IPS DF 6.9 (cell line): ENCODE data around the gene MACF1.

Experiments
- DNase-seq: peaks from one replicate; pipeline ENCODE4 v3.0.0-alpha.2; 2013; ENCODE audit warnings: low read depth, low spot score
- H3K27ac ChIP-seq: one replicate; pipeline ENCODE4 v1.5.1; 2013; ENCODE audit warnings: low read length, control low read depth
- H3K27me3 ChIP-seq: 2 replicates; pipeline ENCODE4 v1.6.1; 2013; ENCODE audit warnings: mild to moderate bottlenecking, low read length; ENCODE audit not compliant: control insufficient read depth, insufficient read depth
- H3K36me3 ChIP-seq: 2 replicates; pipeline ENCODE4 v1.6.1; 2013; ENCODE audit warnings: low read length; ENCODE audit not compliant: control insufficient read depth, insufficient read depth
- H3K4me1 ChIP-seq: 2 replicates; pipeline ENCODE4 v1.6.1; 2013; ENCODE audit warnings: low read length; ENCODE audit not compliant: control insufficient read depth, insufficient read depth
- H3K4me3 ChIP-seq: 2 replicates; pipeline ENCODE4 v1.5.1; 2013; ENCODE audit warnings: mild to moderate bottlenecking, low read length
- H3K9me3 ChIP-seq: 2 replicates; pipeline ENCODE4 v1.6.1; 2013; ENCODE audit warnings: low read length, inconsistent platforms; ENCODE audit not compliant: control insufficient read depth, insufficient read depth
- WGBS: extraction: QIAGEN DNeasy Blood & Tissue Kit; methylation state at CpG from one replicate; pipeline ENCODE4 v1.1.7; 2013; ENCODE audit warnings: mixed read lengths, missing lambda C conversion rate; ENCODE audit not compliant: insufficient read length, insufficient coverage; 5-methylcytosine and 5-hydroxymethylcytosine counted together

Gene MACF1

GRCh38 chr1:39328586-39329121, 124.2 kb downstream of the MACF1 start:
- no CpG with 5 or more reads among the region's 4 CpGs for WGBS
- no peak for DNase-seq
- H3K27ac ChIP-seq, result no peak overlapping the region
- H3K4me1 ChIP-seq, result no peaks in the 10 kb centered on the region
- no peaks in the 10 kb centered on the region for H3K9me3 ChIP-seq
- no peak overlapping the region for H3K4me3 ChIP-seq
- H3K36me3 ChIP-seq, result peaks cover 11% of the 10 kb centered on the region; the same call in 1 of the 2 replicates
- no peaks in the 10 kb centered on the region for H3K27me3 ChIP-seq

GRCh38 chr1:39331647-39332046, 127.2 kb downstream of the MACF1 start:
- Histone ChIP-seq H3K27ac (no peak overlapping the region), H3K36me3 (peaks cover 8% of the 10 kb centered on the region; the same call in 1 of the 2 replicates), H3K4me1 (no peaks in the 10 kb centered on the region), H3K27me3 (no peaks in the 10 kb centered on the region), H3K4me3 (no peak overlapping the region), H3K9me3 (no peaks in the 10 kb centered on the region)
- no peak for DNase-seq
- no CpG with 5 or more reads among the region's 5 CpGs for WGBS

- no peaks in the 10 kb centered on the region for H3K27me3 ChIP-seq
- no peaks in the 10 kb centered on the region for H3K9me3 ChIP-seq
- no peak overlapping the region for H3K27ac ChIP-seq
- H3K4me3 ChIP-seq, result no peak overlapping the region
- WGBS, result no CpG with 5 or more reads among the region's 2 CpGs
- peaks cover 8% of the 10 kb centered on the region; the same call in 1 of the 2 replicates for H3K36me3 ChIP-seq
- no peaks in the 10 kb centered on the region for H3K4me1 ChIP-seq
- DNase-seq, result no peak
Measured at GRCh38 chr1:39332291-39332690, 127.8 kb downstream of the MACF1 start.

GRCh38 chr1:39332828-39333227, 128.3 kb downstream of the MACF1 start:
- DNase-seq, result no peak
- H3K27me3 ChIP-seq, result no peaks in the 10 kb centered on the region
- H3K9me3 ChIP-seq, result no peaks in the 10 kb centered on the region
- H3K27ac ChIP-seq, result no peak overlapping the region
- H3K4me3 ChIP-seq, result no peak overlapping the region
- WGBS, result no CpG with 5 or more reads among the region's 2 CpGs
- no peaks in the 10 kb centered on the region for H3K4me1 ChIP-seq
- peaks cover 8% of the 10 kb centered on the region; the same call in 1 of the 2 replicates for H3K36me3 ChIP-seq

- no CpG with 5 or more reads among the region's 4 CpGs for WGBS
- no peaks in the 10 kb centered on the region for H3K4me1 ChIP-seq
- H3K4me3 ChIP-seq, result no peak overlapping the region
- H3K36me3 ChIP-seq, result peaks cover 8% of the 10 kb centered on the region; the same call in 1 of the 2 replicates
- no peak for DNase-seq
- H3K27ac ChIP-seq, result no peak overlapping the region
- H3K9me3 ChIP-seq, result no peaks in the 10 kb centered on the region
- no peaks in the 10 kb centered on the region for H3K27me3 ChIP-seq
Measured at GRCh38 chr1:39333296-39333695, 128.8 kb downstream of the MACF1 start.

- Histone ChIP-seq H3K4me3 (no peak overlapping the region), H3K4me1 (no peaks in the 10 kb centered on the region), H3K36me3 (peaks cover 14% of the 10 kb centered on the region; the same call in 1 of the 2 replicates), H3K27me3 (no peaks in the 10 kb centered on the region), H3K9me3 (no peaks in the 10 kb centered on the region), H3K27ac (no peak overlapping the region)
- DNase-seq, result no peak
- no CpG with 5 or more reads among the region's 3 CpGs for WGBS
Measured at GRCh38 chr1:39335216-39335615, 130.7 kb downstream of the MACF1 start.

- no peak overlapping the region for H3K27ac ChIP-seq
- WGBS, result no CpG with 5 or more reads among the region's 3 CpGs
- H3K4me3 ChIP-seq, result no peak overlapping the region
- no peak for DNase-seq
- H3K9me3 ChIP-seq, result no peaks in the 10 kb centered on the region
- peaks cover 20% of the 10 kb centered on the region; the same call in 1 of the 2 replicates for H3K36me3 ChIP-seq
- H3K27me3 ChIP-seq, result no peaks in the 10 kb centered on the region
- H3K4me1 ChIP-seq, result no peaks in the 10 kb centered on the region
Measured at GRCh38 chr1:39337067-39337466, 132.6 kb downstream of the MACF1 start.

- Histone ChIP-seq H3K27me3 (no peaks in the 10 kb centered on the region), H3K36me3 (peaks cover 17% of the 10 kb centered on the region; the same call in 1 of the 2 replicates), H3K4me3 (no peak overlapping the region), H3K27ac (no peak overlapping the region), H3K4me1 (no peaks in the 10 kb centered on the region), H3K9me3 (no peaks in the 10 kb centered on the region)
- no CpG with 5 or more reads among the region's 3 CpGs for WGBS
- no peak for DNase-seq
Measured at GRCh38 chr1:39342776-39343175, 138.3 kb downstream of the MACF1 start.

- H3K4me3 ChIP-seq, result no peak overlapping the region
- no peaks in the 10 kb centered on the region for H3K9me3 ChIP-seq
- H3K27ac ChIP-seq, result no peak overlapping the region
- no CpG with 5 or more reads among the region's 12 CpGs for WGBS
- no peaks in the 10 kb centered on the region; the same call in 1 of the 2 replicates for H3K27me3 ChIP-seq
- peaks cover 13% of the 10 kb centered on the region; the same call in 1 of the 2 replicates for H3K36me3 ChIP-seq
- no peak for DNase-seq
- H3K4me1 ChIP-seq, result no peaks in the 10 kb centered on the region
Measured at GRCh38 chr1:39344394-39345154, 140.1 kb downstream of the MACF1 start.

- DNase-seq, result no peak
- H3K4me3 ChIP-seq, result no peak overlapping the region
- H3K9me3 ChIP-seq, result no peaks in the 10 kb centered on the region
- H3K27ac ChIP-seq, result no peak overlapping the region
- H3K36me3 ChIP-seq, result peaks cover 13% of the 10 kb centered on the region
- H3K27me3 ChIP-seq, result no peaks in the 10 kb centered on the region; the same call in 1 of the 2 replicates
- no CpG with 5 or more reads among the region's 2 CpGs for WGBS
- H3K4me1 ChIP-seq, result no peaks in the 10 kb centered on the region
Measured at GRCh38 chr1:39346872-39347271, 142.4 kb downstream of the MACF1 start.
